CD4-positive, alpha-beta T cell treated with Interleukin-2 at 100 ng/mL for 4 hours (primary cell): Measurements from ENCODE around the gene ATP6V0D1.

Source experiments
- DNase-seq: peaks from one replicate; pipeline ENCODE4 v3.0.0-alpha.2; 2020; ENCODE audit warnings: low spot score

Gene ATP6V0D1

GRCh38 chr16:67407176-67407787, 73.7 kb downstream of the ATP6V0D1 start:
- DNase-seq, result no peak

- DNase-seq, result no peak
These were observed 74.6 kb downstream of the ATP6V0D1 start for GRCh38 chr16:67406111-67406971.

GRCh38 chr16:67405336-67405735, 75.6 kb downstream of the ATP6V0D1 start:
- DNase-seq, result no peak

GRCh38 chr16:67404740-67405226, 76.2 kb downstream of the ATP6V0D1 start:
- no peak for DNase-seq

- DNase-seq, result no peak
These were observed 76.9 kb downstream of the ATP6V0D1 start for GRCh38 chr16:67403976-67404555.

- no peak for DNase-seq
These were observed 80.1 kb downstream of the ATP6V0D1 start for GRCh38 chr16:67400901-67401300.

- DNase-seq, result no peak
These were observed 80.9 kb downstream of the ATP6V0D1 start for GRCh38 chr16:67399749-67400704.

- peak; percentile 37 for DNase-seq
These were observed 81.7 kb downstream of the ATP6V0D1 start for GRCh38 chr16:67399218-67399733.

- no peak for DNase-seq
These were observed 82.3 kb downstream of the ATP6V0D1 start for GRCh38 chr16:67398546-67399217.

- DNase-seq, result no peak
These were observed 83.0 kb downstream of the ATP6V0D1 start for GRCh38 chr16:67397812-67398545.

- no peak for DNase-seq
These were observed 83.7 kb downstream of the ATP6V0D1 start for GRCh38 chr16:67397036-67397801.

GRCh38 chr16:67396159-67397035, 84.6 kb downstream of the ATP6V0D1 start:
- DNase-seq, result no peak

GRCh38 chr16:67395458-67396158, 85.3 kb downstream of the ATP6V0D1 start:
- DNase-seq, result no peak

GRCh38 chr16:67395105-67395457, 85.9 kb downstream of the ATP6V0D1 start:
- no peak for DNase-seq

- no peak for DNase-seq
These were observed 86.5 kb downstream of the ATP6V0D1 start for GRCh38 chr16:67394155-67395104.

GRCh38 chr16:67393788-67394154, 87.2 kb downstream of the ATP6V0D1 start:
- no peak for DNase-seq
